ENCODE measurements around the gene AKAP6. TPM values are rescaled to one million over a fixed set of nuclear protein-coding genes. Genes with fewer than 3 reads are reported as not detected.

AKAP6 gene
- total and polyA plus RNA-seq, 4 donors = 0.42 to 3.2 (median 1.7) TPM

GRCh38 chr14:32300136-32300535 is 29.0 kb upstream of the AKAP6 start:
- no peak for DNase-seq (ENCODE audit: low spot score)
- Histone ChIP-seq H3K9me3 (ENCODE audit: control insufficient read depth in 4 of 4, low read length in 3 of 4) (no peaks in the 10 kb centered on the region), H3K9ac (ENCODE audit: low read depth in 1 of 2, low read length in 2 of 2) (no peak overlapping the region), H3K27me3 (ENCODE audit: control insufficient read depth in 4 of 4, insufficient read depth in 4 of 4, low read length in 3 of 4) (no peaks in the 10 kb centered on the region), H3K4me1 (ENCODE audit: control insufficient read depth in 4 of 4, insufficient read depth in 4 of 4, low read length in 3 of 4) (peaks cover 0 to 14% (median 7%) of the 10 kb centered on the region in 4 donors), H3K4me3 (ENCODE audit: low read depth in 1 of 3, low read length in 3 of 3) (no peak overlapping the region), H3K36me3 (ENCODE audit: control insufficient read depth in 4 of 4, insufficient read depth in 3 of 4, low read depth in 1 of 4, low read length in 3 of 4) (no peaks in the 10 kb centered on the region), H3K27ac (ENCODE audit: low read depth in 1 of 2, low read length in 2 of 2) (no peak overlapping the region)
- TF ChIP-seq GABPA (IDR thresholded peaks at IDR 0.05 in 1 of 2, conservative IDR thresholded peaks at IDR 0.05 in 1 of 2) (no peak), CTCF (IDR thresholded peaks at IDR 0.05; ENCODE audit: low read depth, low read length, missing input control) (no peak), NR2F2 (IDR thresholded peaks at IDR 0.05) (no peak)
- WGBS = 80% methylated on average over 1 of the region's 1 CpG

GRCh38 chr14:32303865-32304264 is 25.2 kb upstream of the AKAP6 start:
- no peak for DNase-seq (ENCODE audit: low spot score)

More at GRCh38 chr14:32303865-32304264, 25.2 kb upstream of the AKAP6 start:
- Histone ChIP-seq H3K9ac (ENCODE audit: low read depth in 1 of 2, low read length in 2 of 2) (no peak overlapping the region), H3K4me1 (ENCODE audit: control insufficient read depth in 4 of 4, insufficient read depth in 4 of 4, low read length in 3 of 4) (peaks cover 0 to 21% (median 19%) of the 10 kb centered on the region in 4 donors), H3K27ac (ENCODE audit: low read depth in 1 of 2, low read length in 2 of 2) (peak overlapping the region; percentile 61 to 65), H3K27me3 (ENCODE audit: control insufficient read depth in 4 of 4, insufficient read depth in 4 of 4, low read length in 3 of 4) (no peaks in the 10 kb centered on the region), H3K36me3 (ENCODE audit: control insufficient read depth in 4 of 4, insufficient read depth in 3 of 4, low read depth in 1 of 4, low read length in 3 of 4) (no peaks in the 10 kb centered on the region), H3K4me3 (ENCODE audit: low read depth in 1 of 3, low read length in 3 of 3) (no peak overlapping the region), H3K9me3 (ENCODE audit: control insufficient read depth in 4 of 4, low read length in 3 of 4) (no peaks in the 10 kb centered on the region)
- TF ChIP-seq RXRA (IDR thresholded peaks at IDR 0.05) = peak; percentile 85 to 89
- TF ChIP-seq TAF1 (conservative IDR thresholded peaks at IDR 0.05) = no peak
- TF ChIP-seq RAD21 (IDR thresholded peaks at IDR 0.05) = peak; percentile 36 to 60
- peak in 1 of 2 donors; percentile 51 for TF ChIP-seq GABPA (IDR thresholded peaks at IDR 0.05 in 1 of 2, conservative IDR thresholded peaks at IDR 0.05 in 1 of 2)
- TF ChIP-seq JUND (IDR thresholded peaks at IDR 0.05) = peak; percentile 73 to 74
- TF ChIP-seq CTCF (IDR thresholded peaks at IDR 0.05; ENCODE audit: low read depth, low read length, missing input control) = no peak
- peak; percentile 85 for TF ChIP-seq YY1 (IDR thresholded peaks at IDR 0.05)
- TF ChIP-seq SP1 (IDR thresholded peaks at IDR 0.05) = peak; percentile 91
- TF ChIP-seq EGR1 (IDR thresholded peaks at IDR 0.05; ENCODE audit: low read depth in 2 of 2) = no peak
- peak; percentile 79 for TF ChIP-seq ATF3 (IDR thresholded peaks at IDR 0.05)
- TF ChIP-seq HNF4A (conservative IDR thresholded peaks at IDR 0.05) = peak; percentile 100
- TF ChIP-seq FOXA1 (IDR thresholded peaks at IDR 0.05) = peak; percentile 76
- peak; percentile 68 for TF ChIP-seq MAX (IDR thresholded peaks at IDR 0.05)
- peak; percentile 99 for TF ChIP-seq NR2F2 (IDR thresholded peaks at IDR 0.05)
- peak; percentile 75 for TF ChIP-seq FOXA2 (IDR thresholded peaks at IDR 0.05)
- peak; percentile 98 for TF ChIP-seq HNF4G (IDR thresholded peaks at IDR 0.05)
- peak; percentile 86 for TF ChIP-seq ZBTB33 (IDR thresholded peaks at IDR 0.05)
- peak; percentile 72 for TF ChIP-seq REST (IDR thresholded peaks at IDR 0.05)
